NCI-H446 treated with DMSO at 0.1 percent for 48 hours (cell line): ENCODE measurements around the gene FAM221A.
A peak's percentile ranks its signal among the peaks of the same experiment; 100 is the strongest.
"Not testable (repeated sequence)": the region's sequence is repeated elsewhere in the genome, so short reads cannot be mapped to it uniquely, and the experiment has no call there.

Experiments used
- DNase-seq: peaks from one replicate; lab custom pipeline; 2025; lab: John Stamatoyannopoulos, UW

Gene FAM221A

GRCh38 chr7:23679898-23680413 lies at the start of gene FAM221A:
Gene FAM221A (plus strand): TSS chr7:23680199. CDS start chr7:23680219, 20 bp downstream.
- peak; percentile 77 for DNase-seq

DNA sequence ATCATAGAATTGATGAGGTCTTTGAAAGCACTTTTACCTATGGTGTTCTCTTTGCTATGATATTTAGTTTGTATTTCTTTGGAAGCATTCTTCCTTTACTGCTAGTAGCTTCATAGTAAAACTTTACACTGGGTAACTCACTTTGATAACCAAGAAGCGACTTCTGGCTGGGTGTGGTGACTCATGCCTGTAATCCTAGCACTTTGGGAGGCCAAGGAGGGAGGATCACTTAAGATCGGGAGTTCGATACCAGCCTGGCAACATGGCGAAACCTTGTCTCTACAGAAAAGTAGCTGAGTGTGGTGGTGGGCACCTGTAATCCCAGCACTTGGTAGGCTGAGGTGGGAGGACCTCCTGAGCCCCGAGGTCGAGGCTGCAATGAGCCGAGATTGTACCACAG lies 46.6 kb upstream of the FAM221A start:
- no peak for DNase-seq

DNA sequence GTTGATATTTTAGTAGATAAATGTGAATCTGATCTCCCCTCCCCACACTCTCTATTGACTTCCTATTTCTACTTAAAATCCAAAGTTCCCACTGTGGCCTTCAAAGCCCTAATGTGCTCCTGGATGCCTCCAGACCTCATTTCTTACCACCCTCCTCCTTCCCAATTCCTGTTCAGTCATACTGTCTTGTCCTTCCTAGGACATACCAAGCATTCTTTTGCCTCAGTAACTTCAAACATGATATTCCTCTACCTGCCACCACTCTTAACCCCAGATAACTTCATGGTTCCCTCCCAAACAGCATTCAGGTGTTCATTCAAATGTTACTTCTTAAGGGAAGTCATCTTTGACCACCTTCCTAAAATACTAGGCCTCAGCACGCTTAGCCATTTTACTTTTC lies 34.2 kb upstream of the FAM221A start:
- DNase-seq = no peak

DNA sequence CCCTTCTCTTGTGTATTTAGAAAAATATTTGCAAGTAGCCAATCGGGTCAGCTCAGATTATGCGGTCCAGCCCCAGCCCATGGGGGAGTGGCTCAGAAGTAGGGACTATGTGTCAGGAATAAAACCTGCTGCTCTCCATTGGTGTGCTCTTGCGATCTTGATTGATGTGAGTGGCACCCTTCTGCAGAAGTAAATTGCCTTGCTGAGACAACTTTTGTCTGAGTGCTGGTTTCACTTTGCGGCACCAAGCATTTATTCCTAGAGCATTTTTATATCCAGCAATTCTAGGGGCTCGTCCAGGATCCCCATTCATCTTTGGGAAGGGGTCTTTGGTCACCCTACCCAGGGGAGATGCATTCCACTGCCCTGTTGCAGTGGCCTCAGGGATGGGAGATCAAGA lies 26.1 kb upstream of the FAM221A start:
- no peak for DNase-seq

GRCh38 chr7:23654508-23654907 lies 25.5 kb upstream of the FAM221A start:
- no peak for DNase-seq

- DNase-seq = no peak
Measured at GRCh38 chr7:23655433-23655832, 24.6 kb upstream of the FAM221A start.

DNA sequence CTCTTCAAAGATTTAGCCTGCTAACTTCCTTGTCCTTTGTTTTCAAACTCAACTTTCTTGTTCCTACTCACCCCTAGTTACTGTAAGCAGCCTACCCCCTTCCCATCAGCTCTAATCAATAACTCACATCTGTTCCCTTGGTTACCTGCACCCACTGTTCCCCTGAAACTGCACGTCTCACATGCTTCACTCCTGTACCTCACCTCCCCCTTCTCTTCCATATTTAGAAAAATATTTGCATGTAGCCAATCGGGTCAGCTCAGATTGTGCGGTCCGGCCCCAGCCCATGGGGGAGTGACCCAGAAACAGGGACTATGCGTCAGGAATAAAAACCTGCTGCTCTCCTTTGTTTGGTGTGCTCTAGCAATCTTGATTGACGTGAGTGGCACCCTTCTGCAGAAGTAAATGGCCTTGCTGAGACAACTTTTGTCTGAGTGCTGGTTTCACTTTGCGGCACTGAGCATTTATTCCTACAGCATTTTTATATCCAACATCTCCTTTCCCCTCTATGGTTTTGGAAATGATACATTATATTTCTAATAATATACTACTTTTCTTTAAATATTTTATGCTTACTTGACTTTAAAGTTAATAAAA lies 21.1 kb upstream of the FAM221A start:
- DNase-seq = no peak

GRCh38 chr7:23661385-23661784 lies 18.6 kb upstream of the FAM221A start:
- DNase-seq = no peak

- DNase-seq = no peak
Measured at GRCh38 chr7:23662124-23662983, 17.6 kb upstream of the FAM221A start.

- no peak for DNase-seq
Measured at GRCh38 chr7:23662984-23663313, 17.1 kb upstream of the FAM221A start.

DNA sequence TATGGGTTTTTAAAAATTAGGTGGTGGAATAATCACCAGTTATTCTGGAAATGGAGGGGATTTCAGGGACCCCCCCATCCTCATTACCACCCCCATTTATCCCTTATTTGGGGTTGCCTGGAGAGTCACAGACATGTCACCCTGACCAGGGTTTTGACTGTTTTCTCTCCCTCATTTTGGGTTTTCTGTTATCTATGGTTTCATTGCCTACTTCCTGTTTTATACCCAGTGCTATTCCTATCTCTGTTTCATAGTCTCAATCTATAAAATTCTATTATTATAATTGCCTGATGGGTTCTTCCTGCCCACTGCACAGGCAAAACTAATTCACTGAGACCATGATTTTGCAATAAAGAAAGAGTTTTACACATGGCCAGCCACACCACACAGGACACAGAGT lies 15.9 kb upstream of the FAM221A start:
- no peak for DNase-seq

DNA sequence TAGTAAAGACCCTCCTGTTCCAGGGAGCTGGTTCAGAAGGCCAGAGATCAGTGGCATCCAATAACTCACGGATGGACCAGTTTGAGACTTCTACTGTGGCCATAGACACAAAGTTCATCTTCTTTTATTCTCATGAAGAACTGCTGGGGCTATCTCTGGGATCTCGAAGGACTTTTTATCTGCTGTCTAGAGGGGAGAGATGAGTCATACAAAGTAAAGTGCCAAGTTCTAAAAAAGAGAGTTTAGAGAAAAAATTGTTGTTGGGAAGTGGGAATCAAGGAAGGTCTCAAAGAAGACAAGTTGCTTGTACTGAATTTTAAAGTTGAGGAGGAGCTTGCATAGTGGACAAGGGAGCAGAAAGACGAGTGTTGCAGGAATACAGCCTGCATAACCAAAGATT lies 8.0 kb upstream of the FAM221A start:
- DNase-seq = no peak

GRCh38 chr7:23680414-23681405 lies 711 bp downstream of the FAM221A start:
- DNase-seq = no peak

GRCh38 chr7:23684041-23684440 lies 4.0 kb downstream of the FAM221A start:
- DNase-seq = not testable (repeated sequence)

GRCh38 chr7:23685731-23686130 lies 5.7 kb downstream of the FAM221A start:
- no peak for DNase-seq

- DNase-seq = no peak
Measured at GRCh38 chr7:23687011-23687410, 7.0 kb downstream of the FAM221A start.

GRCh38 chr7:23689165-23689564 lies 9.2 kb downstream of the FAM221A start:
- DNase-seq = no peak

DNA sequence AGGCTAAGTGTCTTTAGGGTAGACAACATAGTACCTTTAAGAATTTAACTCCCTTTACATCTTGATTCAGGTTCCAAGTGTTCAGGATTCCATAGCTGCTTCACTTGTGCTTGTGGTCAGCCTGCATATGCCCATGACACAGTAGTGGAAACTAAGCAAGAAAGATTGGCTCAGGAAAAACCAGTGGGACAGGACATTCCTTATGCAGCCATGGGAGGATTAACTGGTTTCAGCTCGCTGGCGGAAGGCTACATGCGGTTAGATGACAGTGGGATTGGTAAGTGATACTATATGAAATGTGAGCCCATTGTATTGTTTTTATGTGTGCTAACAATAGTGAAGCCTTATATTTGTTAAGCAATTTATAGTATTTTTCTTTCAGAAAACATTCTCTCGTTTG lies 11.3 kb downstream of the FAM221A start:
- no peak for DNase-seq

GRCh38 chr7:23693224-23693623 lies 13.2 kb downstream of the FAM221A start:
- DNase-seq = no peak

- no peak for DNase-seq
Measured at GRCh38 chr7:23696916-23697441, 17.0 kb downstream of the FAM221A start.

DNA sequence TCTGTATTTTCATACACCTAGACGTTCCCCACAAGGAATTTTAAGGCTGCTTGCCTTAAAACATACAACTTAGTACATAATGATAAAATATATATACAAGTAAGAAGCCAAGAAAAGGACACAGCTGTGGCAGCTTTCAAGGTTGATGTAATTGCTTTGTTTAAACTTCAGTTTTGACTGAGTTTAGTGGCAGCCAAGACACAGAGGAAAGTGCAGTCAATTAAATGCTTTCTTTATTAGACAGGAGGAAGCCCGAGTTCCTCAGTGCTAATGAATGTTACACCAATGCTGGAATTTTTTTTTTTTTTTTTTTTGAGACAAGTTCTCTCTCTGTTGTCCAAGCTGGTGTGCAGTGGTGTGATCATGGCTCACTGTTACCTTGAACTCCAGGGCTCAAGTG lies 18.8 kb downstream of the FAM221A start:
- no peak for DNase-seq

- no peak for DNase-seq
Measured at GRCh38 chr7:23700046-23700445, 20.0 kb downstream of the FAM221A start.
